ENCODE measurements around the gene NEUROD6. TPM values are rescaled to one million over a fixed set of nuclear protein-coding genes. Genes with fewer than 3 reads are reported as not detected.

The NEUROD6 gene
- total RNA-seq, result not detected

DNA sequence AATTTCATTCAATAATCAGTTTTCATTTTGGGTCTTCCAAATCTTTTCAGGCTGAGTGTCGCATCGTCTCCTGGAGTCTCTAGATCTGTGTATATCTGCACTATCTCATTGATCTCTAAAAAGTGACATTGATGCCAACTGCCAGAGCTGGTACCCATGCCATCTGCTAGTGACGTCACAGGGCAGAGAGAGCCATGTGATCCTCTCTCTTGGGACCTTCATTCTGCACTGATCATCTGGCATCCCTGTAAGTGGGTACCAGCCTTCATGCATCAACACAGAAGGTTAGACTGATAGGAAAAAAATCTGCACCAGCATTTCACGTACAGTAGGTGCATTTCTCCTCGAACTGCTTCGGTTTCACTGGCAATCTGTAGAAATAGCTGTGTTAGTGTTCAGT, at the start of gene NEUROD6:
TSS of gene NEUROD6 (minus strand) at position 124 of the 400 bp plus-strand sequence. CDS start 1,458 bp downstream, outside the sequence.
- peaks cover 14% of the 10 kb centered on the region for H3K27me3 ChIP-seq (ENCODE audit: insufficient read depth, low read length)
- H3K4me3 ChIP-seq (ENCODE audit: low read length), result no peak within 1 kb of the TSS
- no peaks in the 10 kb centered on the region for H3K4me1 ChIP-seq (ENCODE audit: insufficient read depth, low read length)
- H3K9me3 ChIP-seq (ENCODE audit: low read depth, low read length), result no peaks in the 10 kb centered on the region

DNA sequence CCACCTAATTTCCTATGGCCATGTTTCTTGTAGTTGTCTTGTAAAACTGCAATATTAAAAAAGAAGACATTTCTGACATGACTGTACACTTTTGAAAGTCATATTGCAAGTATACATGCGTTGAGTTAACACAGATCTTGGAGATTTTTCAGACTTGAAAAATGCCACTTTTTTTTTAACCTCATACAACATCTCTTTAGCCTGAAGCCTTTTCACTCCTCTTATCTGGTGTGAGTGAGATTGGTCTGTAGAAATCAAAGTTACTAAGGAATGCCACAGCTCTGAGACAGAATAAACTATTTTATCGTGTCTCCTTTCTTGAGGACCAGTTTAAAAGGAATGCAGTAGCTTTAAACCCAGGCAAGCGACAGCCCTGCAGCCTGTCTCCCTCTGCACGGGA, 43.9 kb upstream of the NEUROD6 start:
- no peaks in the 10 kb centered on the region for H3K9me3 ChIP-seq (ENCODE audit: low read depth, low read length)
- H3K27me3 ChIP-seq (ENCODE audit: insufficient read depth, low read length), result no peaks in the 10 kb centered on the region
- H3K4me3 ChIP-seq (ENCODE audit: low read length), result no peak overlapping the region
- H3K4me1 ChIP-seq (ENCODE audit: insufficient read depth, low read length), result no peaks in the 10 kb centered on the region

GRCh38 chr7:31382722-31383121, 42.2 kb upstream of the NEUROD6 start:
- no peak overlapping the region for H3K4me3 ChIP-seq (ENCODE audit: low read length)
- H3K9me3 ChIP-seq (ENCODE audit: low read depth, low read length), result no peaks in the 10 kb centered on the region

GRCh38 chr7:31373337-31374289, 33.1 kb upstream of the NEUROD6 start:
- Histone ChIP-seq H3K4me1 (ENCODE audit: insufficient read depth, low read length) (no peaks in the 10 kb centered on the region), H3K27me3 (ENCODE audit: insufficient read depth, low read length) (no peaks in the 10 kb centered on the region), H3K9me3 (ENCODE audit: low read depth, low read length) (no peaks in the 10 kb centered on the region), H3K4me3 (ENCODE audit: low read length) (no peak overlapping the region)

More at GRCh38 chr7:31382722-31383121, 42.2 kb upstream of the NEUROD6 start:
- H3K27me3 ChIP-seq (ENCODE audit: insufficient read depth, low read length), result no peaks in the 10 kb centered on the region
- H3K4me1 ChIP-seq (ENCODE audit: insufficient read depth, low read length), result no peaks in the 10 kb centered on the region

- Histone ChIP-seq H3K4me1 (ENCODE audit: insufficient read depth, low read length) (no peaks in the 10 kb centered on the region), H3K27me3 (ENCODE audit: insufficient read depth, low read length) (no peaks in the 10 kb centered on the region), H3K4me3 (ENCODE audit: low read length) (no peak overlapping the region), H3K9me3 (ENCODE audit: low read depth, low read length) (no peaks in the 10 kb centered on the region)
These were observed 31.9 kb upstream of the NEUROD6 start for GRCh38 chr7:31372231-31372959.

GRCh38 chr7:31371621-31372020, 31.1 kb upstream of the NEUROD6 start:
- Histone ChIP-seq H3K4me3 (ENCODE audit: low read length) (no peak overlapping the region), H3K9me3 (ENCODE audit: low read depth, low read length) (no peaks in the 10 kb centered on the region), H3K27me3 (ENCODE audit: insufficient read depth, low read length) (no peaks in the 10 kb centered on the region), H3K4me1 (ENCODE audit: insufficient read depth, low read length) (no peaks in the 10 kb centered on the region)

- no peak overlapping the region for H3K4me3 ChIP-seq (ENCODE audit: low read length)
- no peaks in the 10 kb centered on the region for H3K9me3 ChIP-seq (ENCODE audit: low read depth, low read length)
- H3K27me3 ChIP-seq (ENCODE audit: insufficient read depth, low read length), result no peaks in the 10 kb centered on the region
- no peaks in the 10 kb centered on the region for H3K4me1 ChIP-seq (ENCODE audit: insufficient read depth, low read length)
These were observed 30.1 kb upstream of the NEUROD6 start for GRCh38 chr7:31370609-31371008.

DNA sequence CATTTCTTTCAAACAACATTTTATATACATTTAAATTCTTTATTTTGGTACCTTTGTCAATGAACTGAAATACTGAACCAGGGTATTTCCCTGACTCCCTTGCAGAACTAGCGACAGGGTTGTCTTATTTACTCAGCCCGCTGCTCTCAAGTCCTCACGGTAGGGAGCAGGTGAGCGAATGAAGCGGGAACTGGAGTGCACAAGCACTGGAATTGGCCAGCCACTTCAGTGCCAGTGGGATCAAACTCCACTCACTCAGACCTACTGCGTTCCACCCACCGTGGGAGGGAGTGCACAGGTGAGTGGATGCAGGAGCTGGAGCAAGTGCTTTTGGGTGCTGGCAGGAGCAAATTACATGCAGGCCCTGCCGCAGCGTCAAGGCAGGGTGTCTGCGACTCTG, 28.1 kb upstream of the NEUROD6 start:
- Histone ChIP-seq H3K4me3 (ENCODE audit: low read length) (no peak overlapping the region), H3K27me3 (ENCODE audit: insufficient read depth, low read length) (no peaks in the 10 kb centered on the region), H3K9me3 (ENCODE audit: low read depth, low read length) (no peaks in the 10 kb centered on the region), H3K4me1 (ENCODE audit: insufficient read depth, low read length) (no peaks in the 10 kb centered on the region)

DNA sequence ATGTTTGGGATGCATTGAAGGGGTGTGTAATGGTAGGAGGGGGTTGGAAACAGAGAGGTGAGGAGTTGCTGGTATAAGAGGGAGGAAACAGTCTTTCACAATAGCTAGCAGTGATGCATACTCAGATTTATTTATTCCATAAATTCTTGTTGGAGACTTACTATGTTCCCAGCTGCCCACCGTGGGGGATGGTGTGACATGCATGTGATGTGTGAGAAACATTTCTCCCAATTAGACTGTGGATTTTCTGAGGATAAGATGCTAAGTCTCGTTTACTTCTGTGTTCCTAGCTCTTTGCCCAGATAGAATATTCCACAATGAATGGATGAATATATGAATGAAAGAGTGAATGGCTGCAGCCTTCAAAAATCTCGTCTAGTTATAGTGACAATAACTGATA, 23.0 kb upstream of the NEUROD6 start:
- Histone ChIP-seq H3K9me3 (ENCODE audit: low read depth, low read length) (no peaks in the 10 kb centered on the region), H3K4me3 (ENCODE audit: low read length) (no peak overlapping the region), H3K4me1 (ENCODE audit: insufficient read depth, low read length) (no peaks in the 10 kb centered on the region), H3K27me3 (ENCODE audit: insufficient read depth, low read length) (no peaks in the 10 kb centered on the region)

DNA sequence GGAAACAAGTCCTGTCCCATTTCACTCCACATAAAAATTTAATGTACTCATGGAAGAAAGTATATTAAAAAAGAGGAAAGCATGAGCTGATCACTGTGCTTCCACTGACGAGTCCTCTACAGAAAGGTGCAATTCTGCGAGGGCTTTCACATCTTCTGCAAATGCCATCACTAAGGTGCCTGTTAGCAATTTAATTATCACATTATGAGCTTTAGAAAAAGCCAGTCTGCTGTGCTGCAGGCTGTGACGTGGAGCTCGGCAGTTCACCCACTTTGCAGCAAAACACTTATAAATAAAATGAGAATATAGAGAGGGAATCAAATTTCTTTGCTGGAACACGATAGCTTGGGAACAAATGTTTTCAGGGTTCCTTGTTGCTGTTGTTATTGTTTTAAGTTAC, 22.5 kb upstream of the NEUROD6 start:
- Histone ChIP-seq H3K27me3 (ENCODE audit: insufficient read depth, low read length) (no peaks in the 10 kb centered on the region), H3K4me3 (ENCODE audit: low read length) (no peak overlapping the region), H3K4me1 (ENCODE audit: insufficient read depth, low read length) (no peaks in the 10 kb centered on the region), H3K9me3 (ENCODE audit: low read depth, low read length) (no peaks in the 10 kb centered on the region)

DNA sequence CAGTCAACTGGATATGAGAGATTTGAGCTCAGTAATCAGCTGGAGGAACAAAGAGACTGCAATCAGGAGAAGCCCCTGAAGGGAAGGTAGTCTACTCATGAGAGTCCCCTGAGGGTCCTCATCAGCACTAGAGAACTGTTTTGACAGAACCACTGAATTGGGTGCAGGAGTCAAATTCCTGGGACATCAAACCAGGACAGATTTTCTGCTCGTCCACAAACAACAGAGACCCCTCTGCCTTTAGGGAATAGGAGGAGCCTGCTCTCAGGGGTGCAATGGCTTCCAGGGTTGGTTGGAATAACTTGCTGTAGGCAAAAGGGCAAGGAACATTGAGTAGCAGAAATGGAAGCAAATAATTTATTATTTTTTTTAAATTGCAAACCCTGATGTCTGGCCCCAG, 21.9 kb upstream of the NEUROD6 start:
- Histone ChIP-seq H3K27me3 (ENCODE audit: insufficient read depth, low read length) (no peaks in the 10 kb centered on the region), H3K4me3 (ENCODE audit: low read length) (no peak overlapping the region), H3K4me1 (ENCODE audit: insufficient read depth, low read length) (no peaks in the 10 kb centered on the region), H3K9me3 (ENCODE audit: low read depth, low read length) (no peaks in the 10 kb centered on the region)

DNA sequence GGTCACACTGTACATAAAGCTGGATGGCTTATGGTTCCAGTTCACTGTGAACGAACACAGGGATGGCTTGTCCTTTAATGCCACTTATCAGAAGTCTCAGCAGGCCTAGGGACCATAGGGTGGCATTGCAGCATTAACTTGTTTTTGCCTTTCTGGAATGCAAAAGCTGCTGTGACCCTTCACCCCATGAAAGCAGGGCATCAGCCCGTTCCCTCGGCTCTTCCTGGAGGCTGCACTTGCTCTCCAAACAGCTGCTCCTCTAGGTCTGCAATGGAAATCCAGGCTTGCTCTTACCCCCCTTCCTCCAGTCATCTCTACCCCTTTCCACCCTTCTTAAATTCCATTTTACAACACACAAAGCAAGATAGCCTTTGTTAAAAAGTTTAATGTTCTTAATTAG, 17.9 kb upstream of the NEUROD6 start:
- Histone ChIP-seq H3K4me3 (ENCODE audit: low read length) (no peak overlapping the region), H3K27me3 (ENCODE audit: insufficient read depth, low read length) (no peaks in the 10 kb centered on the region), H3K4me1 (ENCODE audit: insufficient read depth, low read length) (no peaks in the 10 kb centered on the region), H3K9me3 (ENCODE audit: low read depth, low read length) (no peaks in the 10 kb centered on the region)

DNA sequence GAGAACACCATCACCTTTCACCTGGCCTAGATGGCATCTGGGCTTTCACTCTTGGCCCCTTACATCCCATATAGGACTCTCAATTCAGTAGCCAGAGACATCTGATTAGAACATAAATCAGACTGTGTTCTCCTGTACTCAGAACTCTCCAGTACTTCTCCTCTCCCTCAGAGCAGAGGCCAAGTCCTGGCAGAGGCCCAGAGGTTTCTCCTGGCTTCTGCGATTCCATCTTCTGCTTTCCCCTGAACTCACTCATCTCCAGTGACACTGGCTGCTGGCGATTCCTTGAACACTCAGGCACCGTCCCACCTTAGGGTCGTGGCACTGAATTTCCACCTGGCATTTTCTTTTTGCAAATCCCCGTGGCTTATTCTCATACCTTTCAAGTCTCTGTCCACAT, 4.9 kb upstream of the NEUROD6 start:
- Histone ChIP-seq H3K4me1 (ENCODE audit: insufficient read depth, low read length) (no peaks in the 10 kb centered on the region), H3K27me3 (ENCODE audit: insufficient read depth, low read length) (no peaks in the 10 kb centered on the region)

GRCh38 chr7:31343516-31344305, 3.2 kb upstream of the NEUROD6 start:
- Histone ChIP-seq H3K4me1 (ENCODE audit: insufficient read depth, low read length) (no peaks in the 10 kb centered on the region), H3K9me3 (ENCODE audit: low read depth, low read length) (no peaks in the 10 kb centered on the region), H3K4me3 (ENCODE audit: low read length) (no peak overlapping the region), H3K27me3 (ENCODE audit: insufficient read depth, low read length) (peaks cover 2% of the 10 kb centered on the region)

More for the DNA sequence above, 4.9 kb upstream of the NEUROD6 start:
- no peaks in the 10 kb centered on the region for H3K9me3 ChIP-seq (ENCODE audit: low read depth, low read length)
- no peak overlapping the region for H3K4me3 ChIP-seq (ENCODE audit: low read length)

GRCh38 chr7:31341141-31341540, 615 bp upstream of the NEUROD6 start:
- H3K4me3 ChIP-seq (ENCODE audit: low read length), result no peak overlapping the region
- no peaks in the 10 kb centered on the region for H3K9me3 ChIP-seq (ENCODE audit: low read depth, low read length)
- H3K4me1 ChIP-seq (ENCODE audit: insufficient read depth, low read length), result no peaks in the 10 kb centered on the region
- peaks cover 8% of the 10 kb centered on the region for H3K27me3 ChIP-seq (ENCODE audit: insufficient read depth, low read length)

All from mononuclear cell (primary cell).